ENCODE measurements around the gene MUC4. TPM values are rescaled to one million over a fixed set of nuclear protein-coding genes. Genes with fewer than 3 reads are reported as not detected.

MUC4 gene
- total RNA-seq, 1 experiment from 2014 or later = 0.03 TPM

DNA sequence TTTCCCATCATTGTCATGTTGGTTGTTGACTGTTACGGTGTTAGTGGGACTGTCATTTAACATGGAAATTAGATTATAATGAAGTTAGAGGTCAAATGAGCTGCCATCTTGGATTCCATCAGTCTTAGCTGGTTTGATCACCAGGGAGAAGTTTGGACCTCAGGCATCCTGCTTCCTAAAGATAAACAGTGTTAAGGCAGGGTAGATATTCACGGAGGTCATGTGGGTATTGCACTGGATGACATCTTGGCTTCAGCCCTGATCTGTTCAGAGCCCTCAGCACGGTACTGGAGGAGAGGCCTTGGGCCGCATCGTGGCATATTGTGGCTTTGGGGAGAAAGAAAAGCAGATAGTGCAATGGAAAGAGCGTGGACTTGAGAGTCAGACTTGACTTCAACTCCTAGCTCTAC is 102.0 kb downstream of the MUC4 start:
- in situ Hi-C loops (cut with HindIII; ENCODE audit: low pct_unique_long_range_greater_than_20kb, low sequenced_read_pairs) = no loop called here
- ATAC-seq = no peak
- POLR2A ChIA-PET = no interaction called here

GRCh38 chr3:195708626-195709481 is 102.9 kb downstream of the MUC4 start:
- Histone ChIP-seq H3K4me1 (ENCODE audit: control insufficient read depth, insufficient read depth, low read length) (no peaks in the 10 kb centered on the region), H3K9me3 (ENCODE audit: control insufficient read depth, insufficient read depth, low read depth, low read length) (no peaks in the 10 kb centered on the region), H3K27me3 (ENCODE audit: control insufficient read depth, insufficient read depth, low read length) (no peaks in the 10 kb centered on the region), H3K36me3 (ENCODE audit: control insufficient read depth, insufficient read depth, low read length) (no peaks in the 10 kb centered on the region), H3K4me3 (ENCODE audit: low read depth in 2 of 2, low read length in 2 of 2) (no peak overlapping the region), H3K27ac (ENCODE audit: low read length) (no peak overlapping the region)
- POLR2A ChIA-PET = no interaction called here
- intact Hi-C loops (cut with micrococcal nuclease; ENCODE audit: unreplicated experiment) (no loop called here), in situ Hi-C loops (cut with HindIII; ENCODE audit: low pct_unique_long_range_greater_than_20kb, low sequenced_read_pairs) (no loop called here)
- TF ChIP-seq CTCF (IDR thresholded peaks at IDR 0.05) = no peak
- no peak for TF ChIP-seq SIN3A (IDR thresholded peaks at IDR 0.05; ENCODE audit: borderline replicate concordance, insufficient read depth, low read depth, low read length)
- no peak for TF ChIP-seq POLR2AphosphoS5 (IDR thresholded peaks at IDR 0.05; ENCODE audit: low read depth, low read length)
- no peak for TF ChIP-seq REST (IDR thresholded peaks at IDR 0.05; ENCODE audit: insufficient read depth in 1 of 2, low read depth in 2 of 2, low read length in 1 of 2)
- no peak for TF ChIP-seq TCF7L2 (IDR thresholded peaks at IDR 0.05; ENCODE audit: low read depth, low read length)
- ATAC-seq = no peak
- no peak for DNase-seq (ENCODE audit: low read depth, low spot score)
- CTCF ChIA-PET = no interaction called here
- no TSS peak for BruUV-seq (replicated peaks)

More for the DNA sequence above, 102.0 kb downstream of the MUC4 start:
- CTCF ChIA-PET = no interaction called here
- H3K36me3 ChIP-seq (ENCODE audit: control insufficient read depth, insufficient read depth, low read length) = no peaks in the 10 kb centered on the region
- H3K27ac ChIP-seq (ENCODE audit: low read length) = no peak overlapping the region
- intact Hi-C loops (cut with micrococcal nuclease; ENCODE audit: unreplicated experiment) = no loop called here
- no peak for DNase-seq (ENCODE audit: low read depth, low spot score)
- no peaks in the 10 kb centered on the region for H3K27me3 ChIP-seq (ENCODE audit: control insufficient read depth, insufficient read depth, low read length)
- no TSS peak for BruUV-seq (replicated peaks)
- no peaks in the 10 kb centered on the region for H3K4me1 ChIP-seq (ENCODE audit: control insufficient read depth, insufficient read depth, low read length)
- no peak for TF ChIP-seq CTCF (IDR thresholded peaks at IDR 0.05)
- no peak for TF ChIP-seq TCF7L2 (IDR thresholded peaks at IDR 0.05; ENCODE audit: low read depth, low read length)
- H3K9me3 ChIP-seq (ENCODE audit: control insufficient read depth, insufficient read depth, low read depth, low read length) = no peaks in the 10 kb centered on the region
- H3K4me3 ChIP-seq (ENCODE audit: low read depth in 2 of 2, low read length in 2 of 2) = no peak overlapping the region
